ENCODE data around the gene HECTD4.

DNA sequence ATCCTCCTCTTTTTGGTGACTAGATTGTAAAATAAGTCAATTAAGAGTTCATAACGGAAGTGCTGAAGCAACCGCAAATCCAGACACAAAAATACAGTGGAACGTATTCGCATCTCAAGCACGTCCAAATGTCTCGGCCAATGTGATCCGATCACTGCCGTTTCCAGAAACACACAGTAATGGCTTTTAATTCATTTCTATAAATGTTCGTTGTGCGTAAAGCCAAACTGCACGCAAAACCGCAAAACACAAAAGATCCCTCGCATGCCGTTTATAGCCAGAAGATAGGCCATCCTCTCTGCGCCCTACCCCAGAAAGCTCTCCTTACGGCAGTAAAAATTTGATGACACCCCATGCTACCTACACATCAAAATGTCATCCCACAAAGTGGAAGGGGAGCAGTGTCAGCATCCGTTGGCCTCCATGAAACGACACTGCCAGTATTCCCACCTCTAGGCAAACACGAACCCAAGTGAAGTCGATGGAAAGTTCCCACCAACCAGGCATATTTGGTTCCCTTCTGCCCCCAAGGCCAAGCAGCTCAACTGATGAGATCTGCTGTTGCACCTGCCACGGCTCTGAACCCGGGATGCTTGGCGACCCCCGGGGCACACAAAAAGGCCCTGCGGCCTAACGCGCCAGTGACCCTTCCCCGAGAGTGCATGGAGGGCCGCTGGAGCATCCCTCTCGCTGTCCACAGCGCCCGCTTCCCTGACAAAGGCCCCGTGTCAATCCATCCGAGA lies 1.4 kb downstream of the HECTD4 start:
- TF ChIP-seq, protein P1, sequence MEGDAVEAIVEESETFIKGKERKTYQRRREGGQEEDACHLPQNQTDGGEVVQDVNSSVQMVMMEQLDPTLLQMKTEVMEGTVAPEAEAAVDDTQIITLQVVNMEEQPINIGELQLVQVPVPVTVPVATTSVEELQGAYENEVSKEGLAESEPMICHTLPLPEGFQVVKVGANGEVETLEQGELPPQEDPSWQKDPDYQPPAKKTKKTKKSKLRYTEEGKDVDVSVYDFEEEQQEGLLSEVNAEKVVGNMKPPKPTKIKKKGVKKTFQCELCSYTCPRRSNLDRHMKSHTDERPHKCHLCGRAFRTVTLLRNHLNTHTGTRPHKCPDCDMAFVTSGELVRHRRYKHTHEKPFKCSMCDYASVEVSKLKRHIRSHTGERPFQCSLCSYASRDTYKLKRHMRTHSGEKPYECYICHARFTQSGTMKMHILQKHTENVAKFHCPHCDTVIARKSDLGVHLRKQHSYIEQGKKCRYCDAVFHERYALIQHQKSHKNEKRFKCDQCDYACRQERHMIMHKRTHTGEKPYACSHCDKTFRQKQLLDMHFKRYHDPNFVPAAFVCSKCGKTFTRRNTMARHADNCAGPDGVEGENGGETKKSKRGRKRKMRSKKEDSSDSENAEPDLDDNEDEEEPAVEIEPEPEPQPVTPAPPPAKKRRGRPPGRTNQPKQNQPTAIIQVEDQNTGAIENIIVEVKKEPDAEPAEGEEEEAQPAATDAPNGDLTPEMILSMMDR (conservative IDR thresholded peaks at IDR 0.05; ENCODE audit: low read length), result no peak
- no peak for TF ChIP-seq EZH2phosphoT487 (IDR thresholded peaks at IDR 0.05; ENCODE audit: borderline replicate concordance, low read depth, low read length)
